MM.1S (cell line): ENCODE results near the gene ADRB2.

Experiments used
- DNase-seq: peaks from one replicate; pipeline ENCODE4 v3.0.0-alpha.2; 2015
- H2AFZ ChIP-seq: fragments of 300-600 bp; sonication (generic); 2 replicates; pipeline ENCODE4 v1.6.0; 2016; ENCODE audit warnings: antibody characterized with exemption, low read length
- H3F3A ChIP-seq: fragments of 300-600 bp; sonication (generic); 2 replicates; pipeline ENCODE4 v1.6.1; 2016; ENCODE audit warnings: mild to moderate bottlenecking, antibody characterized with exemption, low read length, moderate library complexity, mixed read lengths; ENCODE audit not compliant: insufficient read depth
- H3K27ac ChIP-seq: fragments of 300-600 bp; sonication (generic); 2 replicates; pipeline ENCODE4 v1.5.1; 2016; ENCODE audit warnings: mild to moderate bottlenecking, low read length
- H3K27me3 ChIP-seq: fragments of 300-600 bp; sonication (generic); replicated peaks from 2 replicates; pipeline ENCODE4 v1.6.0; 2016; ENCODE audit warnings: low read length; ENCODE audit not compliant: insufficient read depth
- H3K36me3 ChIP-seq: fragments of 300-600 bp; sonication (generic); replicated peaks from 2 replicates; pipeline ENCODE4 v1.6.1; 2016; ENCODE audit warnings: mild to moderate bottlenecking, low read length, mixed read lengths; ENCODE audit not compliant: insufficient read depth
- H3K4me1 ChIP-seq: fragments of 300-600 bp; sonication (generic); 2 replicates; pipeline ENCODE4 v1.6.1; 2016; ENCODE audit warnings: low read length, mixed read lengths
- H3K4me2 ChIP-seq: fragments of 300-600 bp; sonication (generic); 2 replicates; pipeline ENCODE4 v1.6.0; 2016; ENCODE audit warnings: low read depth, low read length
- H3K4me3 ChIP-seq: fragments of 300-600 bp; sonication (generic); 2 replicates; pipeline ENCODE4 v1.5.1; 2016; ENCODE audit warnings: low read length, mixed read lengths
- H3K79me2 ChIP-seq: fragments of 300-600 bp; sonication (generic); 2 replicates; pipeline ENCODE4 v1.6.1; 2016; ENCODE audit warnings: mixed run types, low read length, mixed read lengths
- H3K9ac ChIP-seq: fragments of 300-600 bp; sonication (generic); 2 replicates; pipeline ENCODE4 v1.6.1; 2016; ENCODE audit warnings: low read length, mixed read lengths
- H3K9me2 ChIP-seq: fragments of 300-600 bp; sonication (generic); replicated peaks from 2 replicates; pipeline ENCODE4 v1.6.1; 2016; ENCODE audit warnings: mild to moderate bottlenecking, low read length, mixed read lengths; ENCODE audit not compliant: insufficient read depth
- H3K9me3 ChIP-seq: fragments of 300-600 bp; sonication (generic); replicated peaks from 2 replicates; pipeline ENCODE4 v1.6.1; 2016; ENCODE audit warnings: mild to moderate bottlenecking, low read length, mixed read lengths; ENCODE audit not compliant: insufficient read depth
- H4K20me1 ChIP-seq: fragments of 300-600 bp; sonication (generic); 2 replicates; pipeline ENCODE4 v1.6.1; 2016; ENCODE audit warnings: mild to moderate bottlenecking, low read length, moderate library complexity, mixed read lengths; ENCODE audit not compliant: insufficient read depth
- EZH2 ChIP-seq: fragments of 300-600 bp; sonication (generic); optimal IDR thresholded peaks from 2 replicates; pipeline ENCODE3; 2017; ENCODE audit warnings: low read depth, mild to moderate bottlenecking, antibody characterized with exemption, low read length, mixed read lengths
- EZH2phosphoT487 ChIP-seq: fragments of 300-600 bp; sonication (generic); IDR thresholded peaks from 2 replicates; pipeline ENCODE4 v1.6.1; 2018; ENCODE audit warnings: antibody characterized with exemption, low read length
- TF ChIP-seq, protein P1 (sequence below): fragments of 300-600 bp; sonication (generic); IDR thresholded peaks from 2 replicates; pipeline ENCODE4 v1.5.1; 2016; ENCODE audit warnings: antibody characterized with exemption, low read length, mixed read lengths

ADRB2 gene

DNA sequence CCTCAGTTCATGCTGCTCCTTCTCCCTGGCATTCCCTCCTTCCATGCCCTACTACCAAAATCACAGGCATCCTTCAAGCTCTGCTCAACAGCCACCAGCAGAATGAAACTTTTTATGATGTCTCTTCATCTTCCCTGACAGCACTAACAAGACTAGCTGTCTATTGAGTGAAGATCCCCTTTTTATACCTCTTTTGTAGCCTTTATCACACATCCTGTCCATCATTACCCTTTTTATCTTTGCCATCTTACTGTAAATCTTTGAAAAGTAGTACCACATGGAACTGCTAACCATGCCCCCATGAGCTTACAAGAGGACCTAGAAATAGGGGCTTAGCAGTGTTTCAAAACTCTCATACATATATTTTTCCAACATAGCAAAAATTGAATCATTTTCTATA, 10.8 kb upstream of the ADRB2 start:
- Histone ChIP-seq H3K27me3 (no peaks in the 10 kb centered on the region), H3K4me3 (no peak overlapping the region), H4K20me1 (no peaks in the 10 kb centered on the region), H3K9me3 (no peaks in the 10 kb centered on the region), H3K27ac (no peak overlapping the region), H3K4me2 (no peak overlapping the region), H3K9ac (no peak overlapping the region), H3K9me2 (no peaks in the 10 kb centered on the region), H3K4me1 (no peaks in the 10 kb centered on the region), H3F3A (no peaks in the 10 kb centered on the region), H2AFZ (no peak overlapping the region), H3K36me3 (no peaks in the 10 kb centered on the region), H3K79me2 (no peaks in the 10 kb centered on the region)
- TF ChIP-seq, protein P1, sequence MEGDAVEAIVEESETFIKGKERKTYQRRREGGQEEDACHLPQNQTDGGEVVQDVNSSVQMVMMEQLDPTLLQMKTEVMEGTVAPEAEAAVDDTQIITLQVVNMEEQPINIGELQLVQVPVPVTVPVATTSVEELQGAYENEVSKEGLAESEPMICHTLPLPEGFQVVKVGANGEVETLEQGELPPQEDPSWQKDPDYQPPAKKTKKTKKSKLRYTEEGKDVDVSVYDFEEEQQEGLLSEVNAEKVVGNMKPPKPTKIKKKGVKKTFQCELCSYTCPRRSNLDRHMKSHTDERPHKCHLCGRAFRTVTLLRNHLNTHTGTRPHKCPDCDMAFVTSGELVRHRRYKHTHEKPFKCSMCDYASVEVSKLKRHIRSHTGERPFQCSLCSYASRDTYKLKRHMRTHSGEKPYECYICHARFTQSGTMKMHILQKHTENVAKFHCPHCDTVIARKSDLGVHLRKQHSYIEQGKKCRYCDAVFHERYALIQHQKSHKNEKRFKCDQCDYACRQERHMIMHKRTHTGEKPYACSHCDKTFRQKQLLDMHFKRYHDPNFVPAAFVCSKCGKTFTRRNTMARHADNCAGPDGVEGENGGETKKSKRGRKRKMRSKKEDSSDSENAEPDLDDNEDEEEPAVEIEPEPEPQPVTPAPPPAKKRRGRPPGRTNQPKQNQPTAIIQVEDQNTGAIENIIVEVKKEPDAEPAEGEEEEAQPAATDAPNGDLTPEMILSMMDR: no peak
- no peak for TF ChIP-seq EZH2phosphoT487
- TF ChIP-seq EZH2: no peak
- no peak for DNase-seq

DNA sequence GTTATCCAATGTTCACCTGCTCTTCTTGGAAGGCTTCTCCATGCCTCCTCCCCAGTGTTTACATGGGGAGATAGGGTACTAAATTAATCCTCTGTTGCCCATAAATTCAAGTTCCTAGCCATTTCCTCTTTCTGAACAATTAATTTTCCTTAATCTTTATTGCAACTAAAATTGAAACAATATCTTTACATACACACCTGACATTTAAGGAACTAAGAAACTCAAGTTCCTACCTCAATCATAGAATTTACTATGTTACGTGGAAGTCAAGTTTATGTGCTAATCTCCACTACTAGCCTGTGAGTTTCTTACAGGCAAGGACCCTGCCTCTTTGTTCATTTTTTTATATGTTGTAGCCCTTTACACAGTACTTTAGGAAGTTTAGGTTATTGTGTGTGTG, 10.1 kb upstream of the ADRB2 start:
- Histone ChIP-seq H4K20me1 (no peaks in the 10 kb centered on the region), H3K4me2 (no peak overlapping the region), H3K36me3 (no peaks in the 10 kb centered on the region), H3K27ac (no peak overlapping the region), H3K9ac (no peak overlapping the region), H3K79me2 (no peaks in the 10 kb centered on the region), H3K9me3 (no peaks in the 10 kb centered on the region), H3F3A (no peaks in the 10 kb centered on the region), H3K27me3 (no peaks in the 10 kb centered on the region), H3K4me3 (no peak overlapping the region), H3K9me2 (no peaks in the 10 kb centered on the region), H2AFZ (no peak overlapping the region), H3K4me1 (no peaks in the 10 kb centered on the region)
- no peak for DNase-seq
- TF ChIP-seq EZH2phosphoT487 (no peak), EZH2 (no peak)
- TF ChIP-seq, protein P1: no peak

DNA sequence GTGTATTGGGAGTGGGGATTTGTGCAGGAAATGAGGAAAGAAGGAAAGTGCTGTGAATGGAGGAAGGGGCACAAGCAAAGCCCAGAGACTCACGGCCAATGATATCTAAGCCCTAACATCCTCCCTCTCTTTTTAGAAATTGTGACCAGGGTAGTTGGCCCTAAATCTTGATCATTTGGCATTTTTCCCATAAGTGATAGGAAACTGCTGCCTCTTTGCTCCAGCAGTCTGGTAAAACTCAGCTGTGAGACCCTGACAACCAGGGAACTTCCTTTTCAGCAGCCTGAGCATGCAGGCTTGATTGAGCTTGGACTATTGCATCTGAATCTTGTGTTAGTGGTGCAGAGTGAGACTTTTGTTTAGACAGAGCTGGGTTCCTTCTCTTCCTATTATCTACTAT, 9.6 kb upstream of the ADRB2 start:
- no peaks in the 10 kb centered on the region for H3K4me1 ChIP-seq
- no peaks in the 10 kb centered on the region for H3K36me3 ChIP-seq
- DNase-seq: no peak
- no peaks in the 10 kb centered on the region for H3K9me2 ChIP-seq
- H3K27ac ChIP-seq: no peak overlapping the region
- no peak overlapping the region for H3K9ac ChIP-seq
- no peak for TF ChIP-seq EZH2phosphoT487
- TF ChIP-seq, protein P1: no peak
- TF ChIP-seq EZH2: no peak
- no peaks in the 10 kb centered on the region for H3K79me2 ChIP-seq
- no peaks in the 10 kb centered on the region for H3F3A ChIP-seq
- H3K4me2 ChIP-seq: no peak overlapping the region
- no peak overlapping the region for H3K4me3 ChIP-seq
- no peaks in the 10 kb centered on the region for H3K27me3 ChIP-seq
- H2AFZ ChIP-seq: no peak overlapping the region
- no peaks in the 10 kb centered on the region for H4K20me1 ChIP-seq
- no peaks in the 10 kb centered on the region for H3K9me3 ChIP-seq
